SU-DHL-6 (cell line): Measurements from ENCODE around the gene PHLDB1.

Experiments
- H2AFZ ChIP-seq: fragments of 200-600 bp; sonication (generic); 2 replicates; pipeline ENCODE4 v1.6.1; 2014; ENCODE audit warnings: low read depth, mild to moderate bottlenecking, moderate library complexity, mixed read lengths, antibody characterized with exemption, low read length; ENCODE audit not compliant: severe bottlenecking
- H3F3A ChIP-seq: fragments of 200-600 bp; shearing (Covaris generic); 2 replicates; pipeline ENCODE4 v1.6.0; 2016; ENCODE audit warnings: antibody characterized with exemption, mild to moderate bottlenecking; ENCODE audit not compliant: insufficient read depth
- H3K27ac ChIP-seq: fragments of 200-600 bp; sonication (generic); 2 replicates; pipeline ENCODE4 v1.5.1; 2016; ENCODE audit warnings: low read depth, mild to moderate bottlenecking, low read length, moderate library complexity, mixed read lengths
- H3K27me3 ChIP-seq: fragments of 200-600 bp; sonication (generic), shearing (Covaris generic); 2 replicates; pipeline ENCODE4 v1.6.0; 2014; ENCODE audit warnings: mild to moderate bottlenecking, low read length
- H3K36me3 ChIP-seq: fragments of 200-600 bp; sonication (generic); 2 replicates; pipeline ENCODE4 v1.6.1; 2014; ENCODE audit warnings: mild to moderate bottlenecking, low read length, mixed read lengths
- H3K4me2 ChIP-seq: fragments of 300-600, 200-600 bp; shearing (Covaris generic), sonication (generic); 2 replicates; pipeline ENCODE4 v1.6.0; 2014; ENCODE audit warnings: low read length, low read depth, mild to moderate bottlenecking; ENCODE audit not compliant: poor library complexity, severe bottlenecking
- H3K4me3 ChIP-seq: fragments of 200-600 bp; sonication (generic); 2 replicates; pipeline ENCODE4 v1.5.1; 2014; ENCODE audit warnings: antibody characterized with exemption, low read length, mild to moderate bottlenecking, mixed read lengths; ENCODE audit not compliant: insufficient read depth, poor library complexity, severe bottlenecking
- H3K79me2 ChIP-seq: fragments of 200-600 bp; sonication (generic); 2 replicates; pipeline ENCODE4 v1.6.1; 2014; ENCODE audit warnings: mild to moderate bottlenecking, low read length, moderate library complexity; ENCODE audit not compliant: insufficient read depth
- H3K9ac ChIP-seq: fragments of 200-600 bp; sonication (generic); 2 replicates; pipeline ENCODE4 v1.7.0; 2014; ENCODE audit warnings: mild to moderate bottlenecking, low read length
- H3K9me2 ChIP-seq: fragments of 200-600 bp; sonication (generic); replicated peaks from 2 replicates; pipeline ENCODE4 v1.6.1; 2014; ENCODE audit warnings: low read length; ENCODE audit not compliant: insufficient read depth
- H3K9me3 ChIP-seq: fragments of 200-600 bp; sonication (generic); 2 replicates; pipeline ENCODE4 v1.6.1; 2014; ENCODE audit warnings: low read length, mixed read lengths; ENCODE audit not compliant: insufficient read depth
- H4K20me1 ChIP-seq: fragments of 200-600 bp; sonication (generic); 2 replicates; pipeline ENCODE4 v1.6.1; 2014; ENCODE audit warnings: low read depth, mild to moderate bottlenecking, antibody characterized with exemption, low read length, moderate library complexity, mixed read lengths
- CTCF ChIP-seq: fragments of 200-600 bp; sonication (generic); IDR thresholded peaks from one replicate; pipeline ENCODE4 v1.5.1; 2017; ENCODE audit warnings: antibody characterized with exemption, mild to moderate bottlenecking, low read length, moderate library complexity; ENCODE audit not compliant: insufficient read depth, poor library complexity, severe bottlenecking
- EZH2phosphoT487 ChIP-seq: fragments of 200-600 bp; sonication (generic), shearing (Covaris generic); conservative IDR thresholded peaks from 2 replicates; pipeline ENCODE4 v1.6.1; 2018; ENCODE audit warnings: mild to moderate bottlenecking, antibody characterized with exemption, low read length, moderate library complexity, mixed read lengths

Gene PHLDB1

GRCh38 chr11:118645066-118645715 is 37.8 kb downstream of the PHLDB1 start:
- H3K79me2 ChIP-seq: no peaks in the 10 kb centered on the region
- H3K9ac ChIP-seq: no peak overlapping the region
- H2AFZ ChIP-seq: no peak overlapping the region
- no peak for TF ChIP-seq CTCF
- no peak for TF ChIP-seq EZH2phosphoT487
- no peaks in the 10 kb centered on the region for H3K36me3 ChIP-seq
- no peaks in the 10 kb centered on the region for H3F3A ChIP-seq
- no peak overlapping the region for H3K4me3 ChIP-seq
- no peak overlapping the region for H3K27ac ChIP-seq
- no peaks in the 10 kb centered on the region for H3K9me3 ChIP-seq
- no peaks in the 10 kb centered on the region for H3K9me2 ChIP-seq
- H3K4me2 ChIP-seq: no peak overlapping the region
- H3K27me3 ChIP-seq: no peaks in the 10 kb centered on the region
- H4K20me1 ChIP-seq: no peaks in the 10 kb centered on the region

GRCh38 chr11:118646393-118646792 is 39.0 kb downstream of the PHLDB1 start:
- Histone ChIP-seq H3K9me2 (no peaks in the 10 kb centered on the region), H2AFZ (no peak overlapping the region), H3K4me2 (no peak overlapping the region), H3K27me3 (no peaks in the 10 kb centered on the region), H3F3A (no peaks in the 10 kb centered on the region), H3K9ac (no peak overlapping the region), H3K27ac (no peak overlapping the region), H3K9me3 (no peaks in the 10 kb centered on the region), H3K4me3 (no peak overlapping the region), H4K20me1 (no peaks in the 10 kb centered on the region), H3K79me2 (no peaks in the 10 kb centered on the region), H3K36me3 (no peaks in the 10 kb centered on the region)
- TF ChIP-seq EZH2phosphoT487 (no peak), CTCF (no peak)

GRCh38 chr11:118648291-118648690 is 40.9 kb downstream of the PHLDB1 start:
- Histone ChIP-seq H3K9me3 (no peaks in the 10 kb centered on the region), H3K9ac (no peak overlapping the region), H4K20me1 (no peaks in the 10 kb centered on the region), H2AFZ (no peak overlapping the region), H3K36me3 (no peaks in the 10 kb centered on the region), H3K27me3 (no peaks in the 10 kb centered on the region), H3K79me2 (no peaks in the 10 kb centered on the region), H3F3A (no peaks in the 10 kb centered on the region), H3K4me3 (no peak overlapping the region), H3K4me2 (no peak overlapping the region), H3K27ac (no peak overlapping the region), H3K9me2 (no peaks in the 10 kb centered on the region)
- no peak for TF ChIP-seq EZH2phosphoT487
- no peak for TF ChIP-seq CTCF
